SKM-1 (cell line): ENCODE measurements around the gene CRMP1.

ENCODE experiments used
- DNase-seq: peaks from one replicate; lab custom pipeline; 2025; ENCODE audit not compliant: unreplicated experiment; lab: John Stamatoyannopoulos, UW

Gene CRMP1

GRCh38 chr4:5774416-5775036, 118.4 kb downstream of the CRMP1 start:
- DNase-seq, result no peak

GRCh38 chr4:5773271-5773555, 119.7 kb downstream of the CRMP1 start:
- no peak for DNase-seq

GRCh38 chr4:5772528-5773270, 120.2 kb downstream of the CRMP1 start:
- no peak for DNase-seq
